T-helper 1 cell (primary cell): Measurements from ENCODE around the gene GAK.

ENCODE experiments used
- DNase-seq, 5 donors: peaks; one replicate each; pipeline ENCODE4 v3.0.0-alpha.2; 2012 to 2020

GAK gene

DNA sequence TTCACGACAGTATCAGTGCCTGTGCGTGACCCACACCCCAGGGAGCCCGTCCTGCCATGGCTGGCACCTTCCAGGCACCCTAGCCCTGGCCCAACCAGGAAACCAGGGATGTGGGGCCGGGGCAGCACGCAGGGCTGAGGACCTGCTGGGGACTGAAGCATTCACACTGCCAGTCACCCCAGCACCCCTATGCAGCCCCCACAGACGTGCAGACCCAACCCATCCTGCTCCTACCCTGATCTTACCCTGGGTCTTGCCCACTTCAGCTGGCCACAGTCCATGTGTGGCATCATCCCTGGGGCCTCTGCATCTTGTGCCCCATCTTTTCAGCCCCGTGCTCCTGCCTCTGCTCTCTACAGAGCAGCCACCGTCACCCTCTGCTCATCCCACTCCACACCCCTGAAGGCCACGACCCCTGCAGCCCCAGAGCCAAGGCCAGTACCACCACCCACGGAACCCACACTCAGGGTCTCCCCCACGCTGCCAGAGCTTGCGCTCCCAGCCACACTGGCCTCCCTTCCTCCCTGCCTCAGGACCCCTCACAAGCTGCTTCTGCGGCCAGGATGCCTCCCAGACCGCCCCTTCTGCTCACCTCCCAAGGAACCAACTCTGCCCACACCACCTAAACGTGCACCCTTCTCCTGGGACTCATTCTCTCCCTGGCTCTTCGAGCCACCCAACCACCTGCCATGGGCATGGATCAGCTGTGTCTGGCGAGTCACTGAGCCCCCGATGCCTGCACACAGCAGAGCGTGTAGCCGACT, 25.6 kb downstream of the GAK start:
- no peak for DNase-seq

DNA sequence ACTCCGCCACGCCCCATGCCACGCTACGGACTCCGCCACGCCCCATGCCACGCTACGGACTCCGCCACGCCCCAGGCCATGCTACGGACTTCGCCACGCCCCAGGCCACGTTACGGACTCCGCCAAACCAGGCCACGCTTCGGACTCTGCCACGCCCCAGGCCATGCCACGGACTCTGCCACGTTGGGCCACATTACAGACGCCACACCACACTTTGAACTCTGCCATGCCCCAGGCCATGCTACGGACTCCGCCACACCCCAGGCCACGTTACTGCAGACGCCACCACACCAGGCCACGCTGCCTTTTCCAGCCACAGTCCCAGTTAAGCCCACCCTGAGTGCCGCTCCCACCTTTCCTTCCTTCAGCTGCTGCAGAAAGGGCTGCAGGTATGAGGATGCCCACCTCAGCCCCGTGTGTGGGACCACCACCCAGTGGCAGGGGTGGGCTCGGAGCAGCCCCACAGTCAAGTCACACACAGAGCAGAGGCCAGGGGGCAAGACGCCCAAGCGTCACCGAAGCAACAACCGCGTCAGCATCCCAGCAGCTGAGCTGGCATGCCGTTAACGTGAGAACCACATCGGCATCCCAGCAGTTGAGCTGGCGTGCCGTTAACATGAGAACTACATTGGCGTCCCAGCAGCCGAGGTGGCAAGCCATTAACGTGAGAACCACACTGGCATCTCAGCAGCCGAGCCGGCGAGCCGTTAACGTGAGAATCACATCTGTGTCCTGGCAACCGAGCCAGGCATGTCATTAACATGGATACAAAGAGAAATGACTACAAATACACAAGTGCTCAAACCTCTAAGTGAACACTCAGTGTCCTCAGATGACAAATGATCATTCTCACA, 26.4 kb downstream of the GAK start:
- DNase-seq = no peak

DNA sequence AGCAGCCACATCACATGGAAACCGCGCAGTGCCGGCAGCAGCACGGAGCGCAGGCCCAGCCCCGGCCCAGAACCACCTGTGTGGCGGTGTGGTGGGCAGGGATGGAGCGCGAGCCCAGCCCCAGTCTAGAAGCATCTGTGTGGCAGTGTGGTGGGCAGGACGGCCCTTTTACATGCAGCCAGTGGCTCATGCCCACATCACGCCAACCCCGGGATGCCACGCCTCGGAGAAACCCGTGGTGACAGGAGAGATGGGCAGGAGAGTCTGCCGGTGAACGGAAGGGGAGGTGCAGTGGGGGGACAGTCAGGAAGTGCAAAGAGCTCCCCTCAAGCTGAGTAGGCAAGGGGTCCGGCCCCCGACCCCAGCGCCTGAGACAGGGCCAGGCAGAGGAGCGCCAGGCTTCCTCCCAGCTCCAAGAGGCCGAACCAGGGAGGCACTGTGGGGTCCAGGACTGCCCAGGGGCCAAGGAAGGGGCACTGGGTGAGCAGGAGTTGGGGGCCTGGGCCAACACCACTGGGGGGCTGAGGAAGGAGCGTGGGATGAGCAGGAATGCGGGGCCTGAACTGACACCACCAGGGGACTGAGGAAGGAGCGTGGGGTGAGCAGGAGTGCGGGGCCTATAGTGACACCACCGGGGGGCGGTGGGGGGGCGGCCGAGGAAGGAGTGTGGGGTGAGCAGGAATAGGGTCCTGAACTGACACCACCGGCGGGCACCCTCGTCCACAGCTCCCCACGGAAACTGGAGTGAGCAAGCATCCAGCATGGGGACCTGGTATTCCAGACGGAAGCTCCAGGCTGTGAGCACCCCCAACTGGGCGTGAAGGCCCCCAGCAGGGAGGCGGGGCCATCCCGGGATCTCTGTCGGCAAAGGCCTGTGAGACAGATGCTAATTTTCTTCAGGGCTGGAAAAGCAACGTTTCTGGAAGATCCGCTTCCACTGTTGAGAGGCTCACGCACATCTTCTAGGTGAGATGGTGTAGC, 28.8 kb downstream of the GAK start:
- no peak for DNase-seq

DNA sequence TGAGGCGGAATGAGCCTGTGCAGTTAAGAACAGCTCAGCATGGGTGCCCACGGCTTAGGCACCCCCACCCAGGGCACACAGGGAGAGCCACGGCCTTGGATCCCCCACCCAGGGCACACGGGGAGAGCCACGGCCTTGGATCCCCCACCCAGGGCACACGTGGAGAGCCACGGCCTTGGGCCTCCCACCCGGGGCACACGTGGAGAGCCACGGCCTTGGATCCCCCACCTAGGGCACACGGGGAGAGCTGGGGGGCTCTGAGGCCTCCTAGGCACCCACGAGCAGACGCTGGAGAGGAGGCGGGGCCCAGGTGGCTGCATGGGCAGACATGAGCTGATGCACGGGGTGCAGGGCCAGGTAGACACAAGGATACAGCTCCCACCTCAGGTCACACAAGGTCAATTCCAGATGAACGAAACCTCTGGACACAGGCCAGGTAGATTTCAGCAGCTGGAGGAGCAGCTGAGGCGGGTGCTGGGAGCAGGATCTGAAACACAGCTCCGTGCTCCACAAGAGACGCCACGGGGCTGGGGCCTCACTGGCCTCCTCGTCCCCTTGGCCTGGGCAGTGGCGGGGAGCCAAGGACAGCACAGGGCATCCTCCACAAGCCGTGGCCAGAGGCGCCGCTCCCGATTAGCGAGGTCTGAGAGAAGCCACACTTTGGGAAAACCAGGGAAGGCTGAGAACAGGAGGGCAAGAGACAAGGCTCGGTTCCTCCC, 30.8 kb downstream of the GAK start:
- DNase-seq = no peak

DNA sequence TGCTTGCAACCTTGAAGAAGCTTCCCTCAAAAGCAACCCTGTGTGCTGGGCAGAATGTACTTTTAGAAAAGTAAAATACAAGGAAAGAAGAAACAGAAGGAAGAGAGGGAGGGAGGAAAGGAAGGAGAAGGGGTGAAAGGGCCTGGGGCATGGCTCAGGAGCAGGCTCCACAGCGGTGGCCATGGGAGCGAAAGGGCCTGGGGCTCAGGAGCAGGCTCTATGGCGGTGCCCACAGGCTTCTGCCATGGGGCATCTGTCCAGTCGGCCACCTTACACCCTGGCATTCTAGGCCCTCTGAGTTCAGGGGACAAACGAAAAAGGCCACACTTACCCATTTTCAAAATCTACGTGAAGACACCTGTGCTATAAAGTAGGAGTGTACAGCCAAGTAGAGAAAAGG, 31.4 kb downstream of the GAK start:
- no peak for DNase-seq

DNA sequence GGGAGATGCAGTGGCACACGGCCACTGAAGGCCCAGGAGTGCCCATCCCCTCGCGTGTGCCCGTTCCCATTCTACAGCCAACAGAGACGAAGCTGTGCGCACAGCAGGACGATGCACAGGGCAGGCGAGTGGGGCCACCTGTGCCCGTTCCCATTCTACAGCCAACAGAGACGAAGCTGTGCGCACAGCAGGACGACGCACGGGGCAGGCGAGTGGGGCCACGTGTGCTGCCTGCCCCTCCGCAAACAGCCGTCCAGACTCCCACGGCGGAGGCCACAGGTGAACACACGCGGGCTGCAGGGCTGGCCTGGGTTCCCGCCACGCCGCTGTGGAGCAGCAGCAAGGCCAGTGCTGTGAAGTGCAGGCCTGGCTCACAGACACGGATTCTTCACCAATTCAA, 32.0 kb downstream of the GAK start:
- no peak for DNase-seq

DNA sequence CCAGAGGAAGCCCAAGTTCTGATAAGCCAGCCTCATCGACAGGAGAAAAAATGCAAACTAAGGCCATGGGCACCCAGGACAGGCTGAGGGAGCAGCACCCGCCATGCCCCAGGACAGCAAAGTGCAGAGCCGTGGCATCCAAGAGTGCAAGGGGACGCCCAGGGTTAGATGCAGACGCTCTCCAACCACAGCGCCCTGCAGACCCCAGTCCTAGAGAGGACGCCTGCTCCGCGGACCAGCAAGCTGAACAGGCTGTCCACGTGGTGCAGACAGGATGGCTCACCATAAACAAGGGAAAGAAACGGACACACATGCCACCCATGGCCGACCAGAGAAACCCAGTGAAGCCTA, 32.6 kb downstream of the GAK start:
- no peak for DNase-seq

DNA sequence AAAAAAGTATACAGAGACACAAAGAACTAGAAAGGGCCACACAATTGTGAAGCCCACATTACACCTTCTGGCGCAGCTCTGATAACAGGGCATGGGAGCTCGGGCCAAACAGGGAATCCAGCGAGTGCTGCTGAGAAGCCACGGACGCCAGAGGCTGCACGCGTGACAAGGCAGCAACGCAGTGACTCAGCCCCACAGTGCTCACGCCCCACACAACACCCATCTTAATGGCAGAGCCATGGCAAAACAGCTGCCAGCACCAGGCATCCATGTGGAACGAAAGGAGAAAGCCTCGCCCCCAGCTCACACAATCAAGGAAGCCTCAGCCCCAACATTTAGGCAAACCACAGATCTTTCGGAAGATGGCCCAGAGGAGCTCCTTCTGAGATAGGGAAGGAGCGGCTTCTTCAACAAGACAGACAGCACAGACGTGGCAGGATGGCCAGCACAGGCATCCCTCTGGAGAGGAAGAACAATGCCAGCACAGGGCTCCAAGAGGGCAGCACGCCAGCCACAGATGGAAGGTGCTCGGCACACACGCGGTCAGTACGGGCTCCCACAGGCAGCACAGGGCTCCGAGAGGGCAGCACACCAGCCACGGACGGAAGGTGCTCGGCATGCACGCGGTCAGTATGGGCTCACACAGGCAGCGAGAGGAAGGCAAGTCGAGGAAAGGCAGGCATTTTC, 33.1 kb downstream of the GAK start:
- DNase-seq = no peak

DNA sequence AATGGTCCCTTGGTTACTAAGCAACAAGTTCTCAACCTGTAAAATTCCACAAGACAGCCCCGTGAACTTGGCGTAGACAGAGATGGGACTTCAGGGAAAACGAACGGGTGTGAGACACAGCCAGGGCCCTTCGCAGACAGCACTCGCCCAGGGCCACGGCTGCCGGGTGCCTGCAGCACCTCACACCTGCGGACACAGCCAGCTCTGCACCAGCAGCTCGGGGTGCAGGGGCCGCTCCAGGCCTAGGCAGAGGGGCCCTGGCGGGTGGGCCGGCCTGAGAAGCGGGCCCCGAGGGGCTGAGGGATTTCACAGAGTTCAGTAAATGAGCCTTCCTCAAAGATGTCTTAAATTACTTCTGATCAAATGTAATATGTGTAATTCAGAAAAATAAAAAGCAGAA, 34.0 kb downstream of the GAK start:
- DNase-seq = no peak

DNA sequence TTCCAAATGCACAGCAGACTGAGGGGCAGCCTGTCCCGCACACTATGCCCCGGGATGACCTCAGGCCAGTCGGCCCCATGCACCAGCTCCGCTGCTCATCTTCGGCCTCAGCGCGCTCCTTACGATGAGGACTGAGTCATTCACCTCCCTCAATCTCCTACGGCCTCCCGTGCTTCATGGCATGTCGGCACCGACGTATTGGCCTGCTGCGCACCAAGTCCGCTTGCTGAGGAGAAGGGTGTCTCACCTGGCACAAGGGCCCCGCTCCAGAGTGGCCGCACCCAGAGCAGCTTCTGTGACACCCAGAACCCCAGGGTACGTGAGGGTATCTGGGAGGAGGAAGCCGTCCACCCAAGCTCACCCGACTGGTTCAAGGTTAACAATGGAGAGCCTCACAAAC, 35.5 kb downstream of the GAK start:
- no peak for DNase-seq

DNA sequence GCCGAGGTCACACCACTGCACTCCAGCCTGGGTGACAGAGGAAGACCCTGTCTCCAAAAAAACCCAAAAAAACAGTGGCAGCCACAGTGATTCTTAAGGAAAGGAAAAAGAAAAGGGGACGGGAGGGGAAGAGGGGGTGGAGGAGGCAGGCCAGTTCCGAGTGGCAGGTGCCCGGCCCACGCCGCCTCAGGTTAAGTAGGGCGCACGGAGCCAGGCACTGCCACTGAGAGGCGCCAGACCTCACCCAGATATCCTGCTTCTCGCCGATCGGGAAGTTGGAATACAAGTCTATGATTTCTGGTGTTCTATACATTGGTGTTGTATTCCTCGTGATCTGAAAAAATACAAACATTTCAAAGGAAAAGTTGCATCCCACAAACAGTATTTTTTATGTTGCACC, 35.9 kb downstream of the GAK start:
- DNase-seq = no peak

DNA sequence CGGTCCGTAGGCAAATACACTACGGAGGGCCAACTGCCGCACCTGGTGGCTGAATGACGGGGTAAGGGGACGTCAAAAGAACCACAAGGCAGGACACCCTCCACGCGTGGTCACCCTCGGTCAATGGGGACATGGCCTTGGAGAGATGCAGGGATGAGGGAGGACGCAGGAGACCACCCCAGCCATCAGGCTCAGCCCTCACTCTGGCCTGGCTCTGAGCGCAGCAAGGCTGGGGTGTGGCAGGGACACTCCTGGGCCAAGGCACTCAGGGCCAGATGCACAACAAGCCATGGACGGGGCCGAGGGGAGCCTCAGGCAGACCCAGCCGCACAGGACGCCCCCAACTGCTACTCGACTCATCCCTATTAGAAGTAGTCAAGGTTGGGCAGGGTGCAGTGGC, 36.5 kb downstream of the GAK start:
- DNase-seq = no peak

DNA sequence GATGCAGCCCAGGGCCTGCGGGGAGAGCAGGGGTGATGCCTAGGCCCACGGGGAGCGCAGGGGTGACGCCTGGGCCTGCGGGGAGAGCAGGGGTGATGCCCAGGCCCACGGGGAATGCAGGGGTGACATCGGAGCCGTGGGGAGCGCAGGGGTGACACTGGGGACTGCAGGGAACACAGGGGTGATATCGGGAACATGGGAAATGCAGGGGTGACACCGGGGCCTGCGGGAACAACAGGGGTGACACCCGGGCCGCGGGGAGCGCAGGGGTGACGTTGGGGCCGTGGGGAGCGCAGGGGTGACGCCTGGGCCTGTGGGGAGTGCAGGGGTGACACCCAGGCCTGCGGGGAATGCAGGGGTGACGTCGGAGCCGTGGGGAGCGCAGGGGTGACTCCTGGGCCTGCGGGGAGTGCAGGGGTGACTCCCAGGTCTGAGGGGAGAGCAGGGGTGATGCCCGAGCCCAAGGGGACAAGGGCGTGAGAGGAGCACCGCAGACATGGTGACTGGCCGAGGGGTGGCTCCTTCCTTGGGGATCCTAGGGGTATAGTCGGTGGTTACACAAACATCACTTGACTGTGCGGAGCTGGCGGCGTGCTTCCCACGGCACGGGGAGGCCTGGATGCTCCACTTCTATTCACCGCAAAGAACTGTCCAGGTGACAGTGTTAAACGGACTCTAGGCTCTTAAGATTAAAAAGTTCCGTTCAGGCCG, 38.0 kb downstream of the GAK start:
- DNase-seq = no peak

DNA sequence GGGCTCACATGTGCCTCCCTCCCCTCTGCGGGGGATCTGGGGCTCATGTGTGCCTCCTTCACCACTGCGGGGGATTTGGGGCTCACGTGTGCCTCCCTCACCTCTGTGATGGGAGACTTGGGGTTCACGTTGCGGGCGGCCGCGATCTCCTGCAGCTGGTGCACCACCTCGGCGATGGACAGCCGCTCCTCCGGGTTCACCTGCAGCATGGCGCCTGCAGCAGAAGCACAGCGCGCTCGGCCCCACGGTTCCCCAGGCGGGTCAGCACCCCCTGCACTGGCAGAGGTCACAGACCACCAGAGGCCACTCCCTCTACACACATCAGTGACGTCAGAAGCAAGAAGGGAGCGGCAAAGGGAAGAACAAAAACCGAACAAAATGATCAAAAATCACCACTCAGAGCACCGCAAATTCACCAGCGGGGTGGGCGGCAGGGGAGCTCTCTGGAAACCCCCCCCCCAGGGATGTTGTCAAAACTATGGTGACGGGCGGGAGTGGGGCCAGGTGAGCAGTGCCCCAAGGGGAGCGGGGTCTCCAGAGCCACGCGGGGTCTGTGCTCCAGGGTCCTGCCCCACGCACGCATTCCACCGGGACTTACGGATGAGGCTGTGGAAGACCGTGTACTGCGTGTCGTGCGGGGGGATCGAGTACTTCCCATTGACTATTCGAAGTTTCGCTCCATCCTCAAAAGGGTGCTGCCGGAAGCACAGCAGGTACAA, 38.7 kb downstream of the GAK start:
- no peak for DNase-seq

DNA sequence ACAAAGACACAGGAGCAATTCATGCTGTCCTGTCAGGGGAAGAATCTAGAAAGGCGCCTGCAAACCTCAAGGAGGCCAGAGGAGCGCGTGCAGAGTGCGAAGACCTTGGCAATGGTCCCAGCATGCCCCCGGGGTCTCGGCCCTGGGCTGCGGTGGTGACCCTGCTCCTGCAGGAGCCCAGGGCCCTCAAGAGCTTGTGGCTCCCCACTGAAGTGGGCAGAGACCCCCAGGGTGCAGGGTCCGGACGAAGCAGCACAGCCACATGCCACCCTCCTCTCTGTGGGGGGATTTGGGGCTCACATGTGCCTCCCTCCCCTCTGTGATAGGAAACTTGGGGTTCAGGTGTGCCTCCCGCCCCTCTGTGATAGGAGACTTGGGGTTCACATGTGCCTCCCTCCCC, 39.3 kb downstream of the GAK start:
- no peak for DNase-seq

DNA sequence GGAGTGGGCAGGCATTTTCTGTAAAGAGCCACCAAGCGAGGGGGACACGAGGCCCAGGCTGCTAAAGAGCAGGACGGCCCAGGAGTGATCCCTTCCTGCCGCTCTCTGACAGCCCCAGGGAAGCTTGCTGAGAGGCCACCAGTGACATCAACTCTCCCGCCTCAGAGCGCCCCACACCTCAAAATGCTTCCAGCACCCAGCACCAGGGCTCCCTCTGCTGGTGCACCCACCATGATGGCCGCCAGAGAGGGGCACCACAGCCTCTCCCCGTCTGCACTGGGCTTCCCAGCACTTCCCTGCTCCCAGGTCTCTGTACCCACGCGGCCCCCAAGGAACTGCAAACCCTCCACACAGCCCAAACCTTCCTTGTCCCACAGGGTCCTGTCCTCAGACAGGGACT, 40.4 kb downstream of the GAK start:
- DNase-seq = no peak

DNA sequence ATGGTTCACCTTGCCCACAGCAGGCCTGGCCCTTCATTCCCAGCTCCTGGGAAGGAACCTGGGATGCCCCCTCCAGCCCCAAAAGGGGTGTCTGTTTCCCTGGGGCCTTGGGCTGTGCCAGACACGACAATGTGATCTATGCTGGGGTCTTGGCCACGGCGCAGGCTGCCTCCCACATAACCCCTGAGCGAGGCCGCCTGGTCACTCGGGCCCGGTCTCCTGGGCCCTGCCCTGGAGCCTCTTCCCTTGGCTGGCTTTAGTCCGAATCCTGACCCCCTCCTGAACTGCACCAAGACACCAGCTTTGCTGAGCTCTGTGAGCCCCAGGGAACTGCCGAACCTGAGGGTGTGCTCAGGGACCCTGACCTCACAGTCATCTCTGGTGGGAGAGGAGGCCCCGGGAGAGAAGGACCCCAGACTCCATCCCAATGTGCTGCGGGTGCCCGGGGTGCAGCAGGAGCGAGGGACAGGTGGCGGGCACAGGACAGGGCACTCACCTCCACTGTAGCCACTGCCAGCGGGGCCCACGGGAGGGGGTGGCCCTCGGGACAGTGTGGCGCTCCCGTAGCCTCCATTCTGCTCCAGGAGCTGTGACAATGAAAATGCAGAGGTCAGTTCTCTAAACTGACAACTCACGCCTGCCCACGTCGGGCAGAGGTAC, 42.0 kb downstream of the GAK start:
- DNase-seq = no peak

DNA sequence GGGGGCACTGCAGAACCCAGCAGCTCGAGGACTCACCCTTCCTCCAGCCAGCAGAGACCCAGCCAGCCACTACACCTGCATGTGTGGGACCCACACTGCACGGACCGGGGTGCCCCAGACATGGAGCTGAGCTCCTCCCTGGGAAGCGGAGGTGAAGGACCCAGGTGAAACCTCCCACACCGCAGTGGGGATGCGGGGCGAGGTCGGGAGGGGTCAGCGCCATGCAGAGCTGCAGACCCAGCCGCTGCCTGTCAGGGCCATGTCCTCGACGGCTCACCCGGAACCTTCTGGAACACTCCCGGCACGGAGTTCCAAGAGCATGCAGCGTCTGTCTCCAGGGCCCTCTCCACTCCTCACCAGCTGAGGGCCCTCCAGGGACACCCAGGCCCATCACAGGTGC, 42.6 kb downstream of the GAK start:
- DNase-seq = no peak

DNA sequence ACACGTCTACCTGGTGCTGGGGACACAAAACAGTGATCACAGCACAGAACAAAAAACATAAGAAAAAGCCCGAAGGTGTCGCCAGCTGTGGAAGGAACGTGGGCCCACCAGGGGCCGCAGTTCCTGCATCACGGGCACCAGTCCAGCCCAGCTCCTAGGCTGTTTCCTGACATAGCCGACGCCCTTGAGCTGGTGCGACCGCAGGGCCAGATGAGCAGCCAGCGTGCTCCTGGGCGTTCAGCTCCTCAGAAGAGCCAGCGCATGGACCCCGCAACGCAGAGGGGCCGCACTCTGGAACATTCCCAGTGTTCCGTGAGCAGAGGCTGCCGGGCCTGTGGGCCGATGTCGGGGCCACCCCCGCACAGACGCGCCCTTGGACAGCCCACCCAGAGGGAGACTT, 44.1 kb downstream of the GAK start:
- DNase-seq = no peak
